Epithelial cell of esophagus (primary cell): Measurements from ENCODE around the gene HSPA12A.
"Not testable (repeated sequence)": the region's sequence is repeated elsewhere in the genome, so short reads cannot be mapped to it uniquely, and the experiment has no call there.

Source experiments
- DNase-seq: peaks from one replicate; pipeline ENCODE4 v3.0.0; 2010; ENCODE audit warnings: low read depth
- H3K4me3 ChIP-seq: 2 replicates; pipeline ENCODE4 v1.5.1; 2011; ENCODE audit warnings: mild to moderate bottlenecking, low read length, control low read depth
- TF ChIP-seq, protein P1 (sequence below): IDR thresholded peaks from 2 replicates; pipeline ENCODE4 v1.5.1; 2011; ENCODE audit warnings: low read depth, mild to moderate bottlenecking, low read length, control low read depth, inconsistent platforms; ENCODE audit not compliant: insufficient read depth; ENCODE audit errors: missing control alignments

HSPA12A gene

DNA sequence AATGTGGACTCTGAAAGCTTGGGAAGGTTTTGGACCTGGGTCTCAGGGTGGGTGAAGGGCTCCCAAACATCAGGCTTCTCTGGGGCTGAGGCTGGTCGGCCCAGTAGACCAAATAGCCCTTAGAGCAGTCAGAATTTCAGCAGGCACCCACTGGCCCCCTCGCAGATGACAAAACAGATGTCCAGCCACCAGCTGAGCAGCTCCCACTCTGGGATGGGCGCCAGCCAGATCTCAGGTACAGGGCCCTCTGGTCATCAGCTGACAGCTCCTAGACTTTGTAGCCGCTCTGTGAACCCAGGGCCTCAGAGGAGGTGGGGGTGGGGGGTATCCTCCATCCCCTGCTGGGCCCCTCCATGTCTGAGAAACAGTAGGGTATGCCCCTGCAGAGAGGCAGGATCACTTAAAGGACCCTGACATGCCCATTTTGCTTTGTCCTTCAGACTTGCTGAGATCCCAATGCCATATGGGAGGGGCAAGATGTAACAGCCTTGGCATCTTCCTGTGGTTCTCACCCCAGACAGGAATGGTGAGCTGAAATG lies 26.5 kb downstream of the HSPA12A start:
- no peak for DNase-seq
- TF ChIP-seq, protein P1, sequence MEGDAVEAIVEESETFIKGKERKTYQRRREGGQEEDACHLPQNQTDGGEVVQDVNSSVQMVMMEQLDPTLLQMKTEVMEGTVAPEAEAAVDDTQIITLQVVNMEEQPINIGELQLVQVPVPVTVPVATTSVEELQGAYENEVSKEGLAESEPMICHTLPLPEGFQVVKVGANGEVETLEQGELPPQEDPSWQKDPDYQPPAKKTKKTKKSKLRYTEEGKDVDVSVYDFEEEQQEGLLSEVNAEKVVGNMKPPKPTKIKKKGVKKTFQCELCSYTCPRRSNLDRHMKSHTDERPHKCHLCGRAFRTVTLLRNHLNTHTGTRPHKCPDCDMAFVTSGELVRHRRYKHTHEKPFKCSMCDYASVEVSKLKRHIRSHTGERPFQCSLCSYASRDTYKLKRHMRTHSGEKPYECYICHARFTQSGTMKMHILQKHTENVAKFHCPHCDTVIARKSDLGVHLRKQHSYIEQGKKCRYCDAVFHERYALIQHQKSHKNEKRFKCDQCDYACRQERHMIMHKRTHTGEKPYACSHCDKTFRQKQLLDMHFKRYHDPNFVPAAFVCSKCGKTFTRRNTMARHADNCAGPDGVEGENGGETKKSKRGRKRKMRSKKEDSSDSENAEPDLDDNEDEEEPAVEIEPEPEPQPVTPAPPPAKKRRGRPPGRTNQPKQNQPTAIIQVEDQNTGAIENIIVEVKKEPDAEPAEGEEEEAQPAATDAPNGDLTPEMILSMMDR = no peak
- H3K4me3 ChIP-seq = no peak overlapping the region

DNA sequence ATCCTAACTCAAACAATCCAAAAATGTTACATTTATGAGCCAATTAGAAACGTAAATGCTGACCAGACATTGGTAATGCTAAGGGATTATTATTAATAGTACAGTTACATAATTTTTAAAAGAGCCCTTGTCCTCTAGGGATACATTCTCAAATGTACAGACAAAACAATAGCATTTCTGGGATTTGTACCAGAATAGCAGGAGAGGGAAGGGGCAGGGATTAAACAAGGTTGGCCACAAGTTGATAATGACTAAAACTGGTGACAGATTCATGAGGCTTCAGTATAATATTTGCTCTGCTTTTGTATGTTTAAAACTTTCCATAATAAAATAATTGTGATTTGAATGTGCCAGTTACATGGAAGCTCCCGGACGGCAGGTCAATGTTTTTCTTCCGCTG lies 27.0 kb downstream of the HSPA12A start:
- TF ChIP-seq, protein P1 = no peak
- H3K4me3 ChIP-seq = no peak overlapping the region
- DNase-seq = no peak

DNA sequence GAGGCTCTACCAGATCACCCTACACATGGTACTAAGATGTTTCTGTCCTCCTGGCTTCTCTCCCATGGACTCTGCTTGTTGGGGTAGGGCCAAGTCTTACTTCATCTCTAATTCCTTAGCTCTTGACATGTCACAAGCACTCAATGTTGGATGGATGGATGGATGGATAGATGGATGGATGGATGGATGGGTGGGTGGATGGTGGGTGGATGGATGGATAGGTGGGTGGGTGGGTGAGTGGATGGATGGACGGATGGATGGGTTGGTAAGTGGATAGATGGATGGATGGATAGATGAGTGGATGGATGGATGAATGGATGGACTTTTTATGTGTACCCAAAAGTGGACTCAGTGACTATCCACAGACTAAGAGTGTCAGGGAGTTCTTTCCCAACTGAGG lies 28.5 kb downstream of the HSPA12A start:
- no peak overlapping the region for H3K4me3 ChIP-seq
- no peak for DNase-seq
- TF ChIP-seq, protein P1 = no peak

DNA sequence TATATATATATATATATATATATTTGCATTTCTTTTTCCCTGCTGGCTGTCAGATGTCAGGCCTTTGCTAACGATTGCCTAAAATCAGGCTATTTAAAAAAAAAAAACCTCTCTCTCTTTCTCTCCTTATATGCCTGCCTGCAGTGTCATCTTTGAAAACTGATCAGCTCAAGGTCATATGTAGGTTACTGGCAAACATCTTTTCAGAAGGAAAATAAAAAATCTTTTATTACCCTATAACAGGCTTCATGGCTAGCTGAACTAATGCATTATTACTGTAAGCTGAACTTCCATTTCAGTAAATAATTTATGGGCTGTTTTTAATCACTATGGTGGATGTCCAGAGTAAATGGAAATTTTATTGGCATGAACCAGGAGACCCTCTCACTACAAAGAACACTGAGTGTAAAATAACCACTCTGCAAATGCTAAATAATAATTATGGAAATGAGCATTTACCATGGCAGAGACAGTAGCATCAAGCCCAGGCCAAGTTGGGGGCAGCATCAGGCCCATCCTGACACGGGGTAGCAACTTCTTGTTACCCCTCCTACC lies 29.3 kb downstream of the HSPA12A start:
- H3K4me3 ChIP-seq = no peak overlapping the region
- no peak for DNase-seq
- TF ChIP-seq, protein P1 = no peak

DNA sequence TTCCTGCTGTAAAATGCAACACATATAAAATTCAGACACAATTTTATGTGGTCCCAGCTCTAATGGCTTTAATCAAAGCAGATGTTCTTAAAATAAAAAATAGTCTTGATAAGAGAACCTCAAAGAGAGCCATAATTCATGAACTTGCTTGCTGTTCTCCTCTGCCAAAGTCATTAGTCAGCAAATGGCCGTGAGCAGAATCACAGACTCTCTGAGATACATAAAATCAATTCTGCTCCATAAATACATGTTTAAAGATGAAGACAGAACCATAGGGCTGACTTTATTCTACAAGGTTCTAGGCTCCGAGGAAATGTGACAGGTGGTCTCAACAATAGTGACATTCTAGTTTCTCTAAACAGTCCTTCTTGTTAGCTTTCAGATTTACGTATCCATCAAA lies 29.8 kb downstream of the HSPA12A start:
- TF ChIP-seq, protein P1 = no peak

DNA sequence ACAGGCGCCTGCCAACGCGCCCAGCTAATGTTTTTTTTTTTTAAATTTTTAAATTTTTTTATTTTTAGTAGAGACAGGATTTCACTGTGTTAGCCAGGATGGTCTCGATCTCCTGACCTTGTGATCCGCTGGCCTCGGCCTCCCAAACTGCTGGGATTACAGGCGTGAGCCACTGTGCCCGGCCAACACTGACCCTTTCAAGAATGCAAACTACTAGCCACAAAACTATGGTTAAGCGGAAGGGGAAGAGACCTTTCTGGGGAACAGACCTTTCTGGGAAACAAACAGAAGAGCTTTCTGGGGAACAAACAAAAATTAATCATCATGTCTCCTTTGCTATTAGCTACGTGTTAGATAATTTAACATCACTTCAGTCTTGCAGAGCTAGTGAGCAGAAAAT lies 30.6 kb downstream of the HSPA12A start:
- not testable (repeated sequence) for H3K4me3 ChIP-seq, DNase-seq

More for the DNA sequence above, 29.8 kb downstream of the HSPA12A start:
- no peak for DNase-seq
- no peak overlapping the region for H3K4me3 ChIP-seq

DNA sequence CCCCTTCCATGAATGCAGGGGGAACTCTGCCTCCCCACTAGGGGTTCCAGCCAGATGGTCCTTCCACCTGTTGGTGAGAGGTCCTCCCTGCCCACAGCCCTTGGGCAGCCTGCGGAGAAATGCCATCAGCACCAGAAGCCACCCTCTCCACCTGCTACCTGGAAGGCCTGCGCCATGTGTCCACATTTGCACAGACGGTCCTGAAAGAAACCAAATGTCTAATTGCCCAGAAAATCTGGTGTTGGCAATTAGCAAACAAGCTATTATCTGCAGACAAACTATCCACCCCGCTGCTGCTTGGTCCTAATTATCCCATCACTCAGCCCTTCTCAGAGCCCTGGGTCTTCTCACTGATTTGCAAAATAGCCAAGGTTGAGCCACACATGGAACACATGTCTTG lies 32.3 kb downstream of the HSPA12A start:
- H3K4me3 ChIP-seq = no peak overlapping the region
- TF ChIP-seq, protein P1 = no peak
- DNase-seq = no peak
